ENCODE results near the gene ATP6V1A.

GRCh38 chr3:113819866-113820265 is 73.0 kb downstream of the ATP6V1A start:
- TF ChIP-seq PATZ1 (CRISPR knock-in tag; IDR thresholded peaks at IDR 0.05) (no peak), TBP (CRISPR knock-in tag; IDR thresholded peaks at IDR 0.05) (no peak), ATF6 (CRISPR knock-in tag; conservative IDR thresholded peaks at IDR 0.05) (no peak), ZNF260 (CRISPR knock-in tag; IDR thresholded peaks at IDR 0.05; ENCODE audit: borderline replicate concordance, low read depth) (no peak), HDAC2 (CRISPR knock-in tag; IDR thresholded peaks at IDR 0.05) (no peak), CC2D1A (CRISPR knock-in tag; IDR thresholded peaks at IDR 0.05) (no peak), CTCF (CRISPR knock-in tag; IDR thresholded peaks at IDR 0.05) (no peak), ZBTB4 (CRISPR knock-in tag; IDR thresholded peaks at IDR 0.05; ENCODE audit: borderline replicate concordance) (no peak), RBM39 (IDR thresholded peaks at IDR 0.05; ENCODE audit: low read depth, low read length, poor library complexity, severe bottlenecking) (no peak), HINFP (CRISPR knock-in tag; IDR thresholded peaks at IDR 0.05; ENCODE audit: low read depth) (no peak)
